ENCODE data around the gene CREBL2. TPM values are rescaled to one million over a fixed set of nuclear protein-coding genes. Genes with fewer than 3 reads are reported as not detected.
A peak's percentile ranks its signal among the peaks of the same experiment; 100 is the strongest.

Gene CREBL2, protein sequence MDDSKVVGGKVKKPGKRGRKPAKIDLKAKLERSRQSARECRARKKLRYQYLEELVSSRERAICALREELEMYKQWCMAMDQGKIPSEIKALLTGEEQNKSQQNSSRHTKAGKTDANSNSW
- total RNA-seq (10 to 100 TPM; 17.3 to 39.5 (median 24.9) TPM), polyA plus RNA-seq (10 to 100 TPM; 40.2 to 46.5 TPM), total RNA-seq (53.4 reads per million, percentile 73 among the genes with 10 or more reads in this experiment)

DNA sequence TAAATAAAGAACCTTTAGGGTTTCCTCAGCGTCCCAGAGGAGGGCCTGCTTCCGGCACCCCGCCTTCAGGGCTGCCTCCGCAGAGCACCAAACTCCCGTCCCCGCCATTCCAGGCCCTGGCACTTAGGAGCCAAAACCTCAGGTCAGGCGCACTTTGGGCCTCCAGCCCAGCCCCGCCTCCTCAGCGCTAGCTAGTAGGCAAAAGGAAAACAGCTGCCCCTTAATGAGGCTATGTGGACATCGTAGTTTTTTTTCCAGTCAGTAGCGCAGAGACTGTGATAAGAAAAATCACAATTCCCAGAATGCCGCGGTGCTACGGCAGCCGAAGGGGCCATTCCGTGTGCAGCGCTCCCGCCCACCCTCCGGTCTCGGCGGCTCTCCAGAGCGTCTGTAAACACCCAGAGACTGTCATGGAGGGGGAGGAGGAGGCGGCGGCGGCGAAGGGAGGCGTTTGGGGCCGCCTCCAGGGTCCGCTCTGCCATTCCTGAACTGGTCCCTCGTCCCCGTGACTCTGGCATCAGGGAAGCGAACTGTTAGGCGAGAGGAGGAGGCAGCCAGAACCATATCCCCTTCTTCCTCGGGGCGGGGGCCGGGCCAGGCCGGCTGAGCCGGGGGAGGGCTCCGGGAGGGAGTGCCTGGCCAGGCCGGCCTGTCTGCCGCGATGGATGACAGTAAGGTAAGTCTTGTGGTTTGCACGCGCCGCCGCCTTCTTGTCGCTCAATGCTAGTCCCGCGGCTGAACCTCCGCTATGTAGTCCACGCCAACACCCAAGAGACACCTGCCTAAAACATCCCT is at the start of gene CREBL2:
Gene CREBL2, plus strand, starts transcription at position 365 of the 795 bp plus-strand sequence. Its CDS starts 297 bp downstream, at position 662.
- peak within 1 kb of the TSS; percentile 98 for H3K27ac ChIP-seq (ENCODE audit: low read depth, low read length)
- DNase-seq = peak; percentile 61 to 91 (median 89)
- ChIA-PET CTCF (interaction anchor here (0.5 to 1.3 kb wide), 7 partner anchors 20 to 125 kb away, joined by 3 to 6 read pairs (median 3); no protein-coding TSS in a partner anchor), POLR2A (interaction anchor here (0.5 to 3.0 kb wide), 32 partner anchors 8 to 907 kb away, joined by 3 to 40 read pairs (median 4); partner anchors contain the start of genes CDKN1B, DUSP16 and GPR19)
- Mint-ChIP-seq H3K27me3 (no peaks in the 10 kb centered on the region), H3K9me3 (peaks cover 0 to 4% (median 0%) of the 10 kb centered on the region in 11 donors), H3K36me3 (peaks cover 4 to 11% (median 4%) of the 10 kb centered on the region in 5 donors), H3K4me3 (peak within 1 kb of the TSS; percentile 84 to 99 (median 93)), H3K4me1 (peaks cover 38 to 74% (median 57%) of the 10 kb centered on the region in 7 donors), H3K27ac (peak within 1 kb of the TSS; percentile 91 to 100 (median 99))
- intact Hi-C loops (cut with micrococcal nuclease) = loop anchor here (1.0 to 5.0 kb wide), 15 partner anchors 11 to 255 kb away; partner anchors contain the start of genes BORCS5 (in 2 of the 2), GPR19 (in 2 of the 2), CDKN1B (in 1 of the 2) and DUSP16 (in 1 of the 2)
- peak; percentile 97 for ATAC-seq
- H3K9me3 ChIP-seq (ENCODE audit: control insufficient read depth in 2 of 3, low read length in 3 of 3) = no peaks in the 10 kb centered on the region
- peaks cover 0 to 7% (median 0%) of the 10 kb centered on the region in 3 experiments for H3K36me3 ChIP-seq (ENCODE audit: control insufficient read depth in 2 of 3, insufficient read depth in 3 of 3, low read length in 3 of 3)
- H3K27me3 ChIP-seq (ENCODE audit: control insufficient read depth in 2 of 2, insufficient read depth in 2 of 2, low read length in 2 of 2) = no peaks in the 10 kb centered on the region
- H3K4me1 ChIP-seq (ENCODE audit: control insufficient read depth in 2 of 2, insufficient read depth in 2 of 2, low read length in 2 of 2) = peaks cover 12 to 18% of the 10 kb centered on the region in 2 donors
- peak within 1 kb of the TSS; percentile 94 for H3K4me3 ChIP-seq (ENCODE audit: low read length)

DNA sequence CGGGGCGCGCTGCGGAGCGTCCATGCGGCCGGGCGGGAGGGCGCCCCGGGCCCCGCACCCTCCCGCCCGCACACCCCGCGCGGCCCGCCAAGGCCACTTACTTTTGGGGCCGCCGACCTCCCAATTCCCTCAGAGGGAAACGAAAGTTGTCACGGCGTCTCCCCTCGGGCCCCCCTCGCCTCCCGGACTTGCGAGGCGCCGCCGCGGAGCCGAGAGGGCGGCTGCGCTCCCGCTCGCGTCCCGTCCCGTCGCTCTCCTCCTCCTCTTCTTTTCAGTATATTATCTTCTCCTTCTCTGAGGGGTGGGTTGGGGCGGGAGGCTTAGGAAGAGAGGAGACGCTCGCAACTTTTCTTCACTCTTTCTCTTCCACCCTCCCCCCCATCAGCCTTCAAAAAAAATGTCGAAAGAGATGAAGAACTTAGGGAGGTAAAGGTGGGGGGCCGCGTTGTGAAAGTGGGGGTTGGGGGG is 49.6 kb upstream of the CREBL2 start:
- DNase-seq (peak in 4 of 9 donors; percentile 30 to 63 (median 44)), ATAC-seq (no peak)
- H3K27me3 Mint-ChIP-seq = no peaks in the 10 kb centered on the region
- H3K4me1 Mint-ChIP-seq = peaks cover 13 to 52% (median 39%) of the 10 kb centered on the region in 7 donors
- peak overlapping the region; percentile 92 to 100 (median 97) for H3K27ac Mint-ChIP-seq
- Histone ChIP-seq H3K4me1 (ENCODE audit: control insufficient read depth in 2 of 2, insufficient read depth in 2 of 2, low read length in 2 of 2) (peaks cover 14 to 16% of the 10 kb centered on the region in 2 donors), H3K36me3 (ENCODE audit: control insufficient read depth in 2 of 3, insufficient read depth in 3 of 3, low read length in 3 of 3) (peaks cover 0 to 3% (median 0%) of the 10 kb centered on the region in 3 experiments), H3K27ac (ENCODE audit: low read depth, low read length) (peak overlapping the region; percentile 92), H3K4me3 (ENCODE audit: low read length) (peak overlapping the region; percentile 62), H3K9me3 (ENCODE audit: control insufficient read depth in 2 of 3, low read length in 3 of 3) (no peaks in the 10 kb centered on the region), H3K27me3 (ENCODE audit: control insufficient read depth in 2 of 2, insufficient read depth in 2 of 2, low read length in 2 of 2) (no peaks in the 10 kb centered on the region)
- peaks cover 0 to 9% (median 3%) of the 10 kb centered on the region in 11 donors for H3K9me3 Mint-ChIP-seq
- H3K4me3 Mint-ChIP-seq = peak overlapping the region; percentile 85 to 95 (median 90)
- POLR2A ChIA-PET = interaction anchor here (0.8 to 2.7 kb wide), 21 partner anchors 13 to 205 kb away, joined by 3 to 27 read pairs (median 6); partner anchors contain the start of genes BORCS5 and CREBL2
- peaks cover 0 to 18% (median 0%) of the 10 kb centered on the region in 5 donors for H3K36me3 Mint-ChIP-seq
- CTCF ChIA-PET = interaction anchor here (0.6 to 1.5 kb wide), 3 partner anchors 29 to 204 kb away, joined by 3 to 5 read pairs (median 3); partner anchors contain the start of gene BORCS5
- intact Hi-C loops (cut with micrococcal nuclease) = loop anchor here (1.0 to 5.0 kb wide), 10 partner anchors 35 to 910 kb away; partner anchors contain the start of genes GPR19 (in 2 of the 2), APOLD1 (in 1 of the 2), CREBL2 (in 1 of the 2) and DDX47 (in 1 of the 2)

DNA sequence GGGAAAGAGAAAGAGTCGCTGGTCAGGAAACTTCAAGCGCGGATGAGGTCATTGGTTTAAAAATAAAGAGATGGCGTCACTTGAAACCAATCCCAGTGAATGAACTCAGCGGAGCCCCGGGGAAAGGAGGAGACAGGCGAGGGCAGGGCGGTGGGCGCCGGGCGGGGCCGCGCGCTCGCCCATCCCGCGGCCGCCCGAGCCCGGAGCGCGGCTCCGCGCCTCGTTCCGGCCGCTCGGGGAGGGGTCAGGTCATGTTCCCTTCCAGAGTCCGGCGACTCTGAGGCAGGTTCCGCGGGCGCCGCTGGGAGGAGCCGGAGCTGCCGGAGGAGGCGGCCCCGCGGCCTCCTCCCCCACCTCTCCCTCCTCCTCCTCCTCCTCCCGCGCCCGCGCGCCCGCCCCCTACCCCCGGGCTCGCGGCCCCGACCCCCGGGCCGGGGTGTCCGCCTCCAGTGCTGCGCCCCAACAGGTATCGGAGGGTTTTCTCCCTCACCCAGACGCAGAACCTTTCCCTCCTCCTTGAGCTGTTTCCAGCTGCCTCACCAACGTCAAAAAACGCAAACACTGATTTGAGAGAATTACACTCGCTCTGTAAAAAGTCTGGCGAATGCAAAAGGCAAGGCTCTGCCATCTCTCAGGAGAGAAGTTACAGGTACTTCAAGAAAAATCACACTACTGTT is 49.0 kb upstream of the CREBL2 start, which contains the start of gene DUSP16:
Gene DUSP16, minus strand, starts transcription at position 279 of the 677 bp plus-strand sequence. CDS start 41,765 bp downstream, outside the sequence.
- POLR2A ChIA-PET = interaction anchor here (0.6 to 2.7 kb wide), 24 partner anchors 9 to 206 kb away, joined by 3 to 27 read pairs (median 4); partner anchors contain the start of genes BORCS5 and CREBL2
- DNase-seq = peak; percentile 75 to 92 (median 88)

DNA sequence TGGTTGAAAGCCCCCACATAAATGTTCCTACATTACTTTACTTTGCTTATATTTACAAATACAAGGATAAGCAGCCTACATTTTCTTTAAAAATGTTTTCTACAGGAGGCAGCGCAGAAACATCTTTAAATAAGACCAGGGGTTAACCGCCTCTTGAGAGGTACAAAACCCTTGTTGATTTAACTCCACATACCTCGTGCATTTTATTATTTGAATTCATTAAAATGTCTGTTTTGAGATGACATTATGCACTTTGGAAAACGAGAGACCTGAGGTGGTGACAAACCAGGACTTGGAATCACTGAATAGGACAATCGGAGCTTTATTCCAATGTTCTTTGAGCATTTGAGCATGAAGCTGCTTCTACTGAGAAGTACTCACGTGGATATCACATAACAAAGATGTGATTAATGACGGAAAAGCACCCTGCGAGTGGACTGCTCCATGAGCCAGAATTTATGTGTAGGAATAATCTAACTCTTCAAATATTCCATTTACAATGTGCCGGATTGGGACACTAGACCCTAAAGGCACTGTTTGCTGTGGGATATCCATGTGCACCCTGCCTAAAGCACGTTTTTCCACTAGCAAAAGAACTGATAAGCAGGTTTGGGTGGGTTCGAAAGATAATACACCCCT is 48.3 kb upstream of the CREBL2 start:
- Histone ChIP-seq H3K27me3 (ENCODE audit: control insufficient read depth in 2 of 2, insufficient read depth in 2 of 2, low read length in 2 of 2) (no peaks in the 10 kb centered on the region), H3K9me3 (ENCODE audit: control insufficient read depth in 2 of 3, low read length in 3 of 3) (no peaks in the 10 kb centered on the region), H3K27ac (ENCODE audit: low read depth, low read length) (peak overlapping the region; percentile 92), H3K4me3 (ENCODE audit: low read length) (peak overlapping the region; percentile 55), H3K36me3 (ENCODE audit: control insufficient read depth in 2 of 3, insufficient read depth in 3 of 3, low read length in 3 of 3) (peaks cover 0 to 3% (median 0%) of the 10 kb centered on the region in 3 experiments), H3K4me1 (ENCODE audit: control insufficient read depth in 2 of 2, insufficient read depth in 2 of 2, low read length in 2 of 2) (peaks cover 14 to 16% of the 10 kb centered on the region in 2 donors)
- peak overlapping the region; percentile 87 to 97 (median 92) for H3K4me3 Mint-ChIP-seq
- CTCF ChIA-PET = interaction anchor here (0.6 to 1.7 kb wide), 13 partner anchors 48 to 206 kb away, joined by 3 to 13 read pairs (median 4); partner anchors contain the start of genes BORCS5 and CREBL2
- POLR2A ChIA-PET = interaction anchor here (0.6 to 2.7 kb wide), 24 partner anchors 9 to 206 kb away, joined by 3 to 27 read pairs (median 4); partner anchors contain the start of genes BORCS5 and CREBL2
- no peak for ATAC-seq
- H3K36me3 Mint-ChIP-seq = peaks cover 0 to 10% (median 0%) of the 10 kb centered on the region in 5 donors
- H3K27me3 Mint-ChIP-seq = no peaks in the 10 kb centered on the region
- intact Hi-C loops (cut with micrococcal nuclease) = loop anchor here (2.0 to 5.0 kb wide), 6 partner anchors 36 to 911 kb away; partner anchors contain the start of genes APOLD1 (in 1 of the 2) and DDX47 (in 1 of the 2)
- H3K9me3 Mint-ChIP-seq = peaks cover 0 to 9% (median 3%) of the 10 kb centered on the region in 11 donors
- peak overlapping the region; percentile 92 to 100 (median 99) for H3K27ac Mint-ChIP-seq
- H3K4me1 Mint-ChIP-seq = peaks cover 14 to 44% (median 32%) of the 10 kb centered on the region in 7 donors
- DNase-seq = peak in 1 of 9 donors; percentile 6

More for the DNA sequence above, 49.0 kb upstream of the CREBL2 start, which contains the start of gene DUSP16:
- CTCF ChIA-PET = interaction anchor here (0.6 to 1.7 kb wide), 11 partner anchors 28 to 205 kb away, joined by 3 to 13 read pairs (median 4); partner anchors contain the start of genes BORCS5 and CREBL2
- Mint-ChIP-seq H3K27me3 (no peaks in the 10 kb centered on the region), H3K9me3 (peaks cover 0 to 9% (median 3%) of the 10 kb centered on the region in 11 donors), H3K4me1 (peaks cover 14 to 50% (median 37%) of the 10 kb centered on the region in 7 donors), H3K36me3 (peaks cover 0 to 16% (median 0%) of the 10 kb centered on the region in 5 donors), H3K27ac (peak within 1 kb of the TSS; percentile 94 to 100 (median 99)), H3K4me3 (peak within 1 kb of the TSS; percentile 87 to 97 (median 92))
- H3K27ac ChIP-seq (ENCODE audit: low read depth, low read length) = peak within 1 kb of the TSS; percentile 92
- H3K9me3 ChIP-seq (ENCODE audit: control insufficient read depth in 2 of 3, low read length in 3 of 3) = no peaks in the 10 kb centered on the region
- H3K27me3 ChIP-seq (ENCODE audit: control insufficient read depth in 2 of 2, insufficient read depth in 2 of 2, low read length in 2 of 2) = no peaks in the 10 kb centered on the region
- peaks cover 0 to 3% (median 0%) of the 10 kb centered on the region in 3 experiments for H3K36me3 ChIP-seq (ENCODE audit: control insufficient read depth in 2 of 3, insufficient read depth in 3 of 3, low read length in 3 of 3)
- H3K4me1 ChIP-seq (ENCODE audit: control insufficient read depth in 2 of 2, insufficient read depth in 2 of 2, low read length in 2 of 2) = peaks cover 14 to 16% of the 10 kb centered on the region in 2 donors
- peak; percentile 85 for ATAC-seq
- intact Hi-C loops (cut with micrococcal nuclease) = loop anchor here (1.0 to 5.0 kb wide), 10 partner anchors 35 to 910 kb away; partner anchors contain the start of genes GPR19 (in 2 of the 2), APOLD1 (in 1 of the 2), CREBL2 (in 1 of the 2) and DDX47 (in 1 of the 2)
- peak within 1 kb of the TSS; percentile 62 for H3K4me3 ChIP-seq (ENCODE audit: low read length)

DNA sequence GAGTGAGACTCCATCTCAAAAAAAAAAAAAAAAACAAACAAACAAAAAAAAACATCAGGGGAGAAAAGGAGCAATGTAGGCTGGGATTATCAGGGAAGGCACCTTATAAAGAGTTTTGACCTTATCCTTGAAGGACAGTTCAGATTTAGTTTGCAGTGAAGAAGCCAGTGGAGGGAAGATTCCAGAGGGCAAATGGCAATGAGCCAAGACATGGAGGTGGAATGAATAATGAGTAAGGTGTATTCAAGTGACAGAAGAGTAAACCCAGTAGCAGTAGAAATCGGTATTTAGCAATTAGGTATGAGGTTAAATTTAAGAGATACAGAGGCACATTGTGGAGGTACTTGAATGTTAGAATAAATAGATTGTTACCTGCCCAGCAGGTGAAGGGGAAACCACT is 46.8 kb upstream of the CREBL2 start:
- POLR2A ChIA-PET = interaction anchor here (0.7 to 2.7 kb wide), 4 partner anchors 60 to 244 kb away, joined by 4 to 27 read pairs (median 4); no protein-coding TSS in a partner anchor
- ATAC-seq (no peak), DNase-seq (no peak)
- Histone ChIP-seq H3K27ac (ENCODE audit: low read depth, low read length) (no peak overlapping the region), H3K4me3 (ENCODE audit: low read length) (no peak overlapping the region), H3K9me3 (ENCODE audit: control insufficient read depth in 2 of 3, low read length in 3 of 3) (no peaks in the 10 kb centered on the region), H3K36me3 (ENCODE audit: control insufficient read depth in 2 of 3, insufficient read depth in 3 of 3, low read length in 3 of 3) (peaks cover 0 to 3% (median 0%) of the 10 kb centered on the region in 3 experiments), H3K27me3 (ENCODE audit: control insufficient read depth in 2 of 2, insufficient read depth in 2 of 2, low read length in 2 of 2) (no peaks in the 10 kb centered on the region), H3K4me1 (ENCODE audit: control insufficient read depth in 2 of 2, insufficient read depth in 2 of 2, low read length in 2 of 2) (peaks cover 14 to 16% of the 10 kb centered on the region in 2 donors)
- Mint-ChIP-seq H3K4me1 (peaks cover 7 to 29% (median 20%) of the 10 kb centered on the region in 7 donors), H3K9me3 (peaks cover 0 to 9% (median 3%) of the 10 kb centered on the region in 11 donors), H3K27me3 (peaks cover 0 to 4% (median 0%) of the 10 kb centered on the region in 5 donors), H3K27ac (peak overlapping the region in 3 of 9 donors; percentile 7 to 100 (median 76)), H3K4me3 (no peak overlapping the region), H3K36me3 (peaks cover 0 to 2% (median 0%) of the 10 kb centered on the region in 5 donors)
- intact Hi-C loops (cut with micrococcal nuclease) = loop anchor here (1.0 to 5.0 kb wide), 9 partner anchors 38 to 913 kb away; partner anchors contain the start of genes APOLD1 (in 1 of the 2), BORCS5 (in 1 of the 2) and DDX47 (in 1 of the 2)
- CTCF ChIA-PET = interaction anchor here (0.7 to 1.3 kb wide), 7 partner anchors 12 to 190 kb away, joined by 3 to 12 read pairs (median 3); no protein-coding TSS in a partner anchor

Measured in naive thymus-derived CD4-positive, alpha-beta T cell (primary cell).